ENCODE measurements around the gene EEPD1. TPM values are rescaled to one million over a fixed set of nuclear protein-coding genes. Genes with fewer than 3 reads are reported as not detected.

The EEPD1 gene
- total and polyA plus RNA-seq, 2 donors (not counting 3 experiments of a cell fraction or from before 2014, with no cell fraction given) = 0.40 to 0.42 TPM

DNA sequence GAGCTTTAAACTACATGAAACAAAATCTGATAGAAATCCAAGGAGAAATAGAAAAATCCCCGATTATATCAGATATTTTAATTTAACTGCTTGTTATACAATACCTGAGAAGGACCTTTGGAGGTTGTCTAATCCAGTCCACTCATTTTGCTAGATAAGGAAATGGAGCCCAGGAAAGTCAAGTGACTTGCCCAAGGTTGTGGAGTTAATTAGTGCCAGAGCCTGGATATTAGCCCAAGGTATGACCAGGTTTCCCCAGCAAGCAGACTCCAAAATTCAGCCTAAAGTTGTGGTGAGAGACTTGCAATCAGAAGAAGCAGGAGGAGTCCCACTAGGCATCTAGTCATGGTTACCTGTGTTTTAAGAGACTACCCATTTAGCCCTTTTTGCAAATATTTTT lies 11.7 kb upstream of the EEPD1 start:
- Histone ChIP-seq H3K9me1 (replicated peaks; ENCODE audit: control insufficient read depth, extremely low read depth, insufficient read depth, low read length) (no peaks in the 10 kb centered on the region), H3K27me3 (ENCODE audit: control insufficient read depth in 2 of 2, insufficient read depth in 2 of 2, low read length in 2 of 2) (peaks cover 16 to 29% of the 10 kb centered on the region in 2 experiments), H3K36me3 (ENCODE audit: control insufficient read depth in 2 of 2, extremely low read depth in 1 of 2, insufficient read depth in 2 of 2, low read length in 2 of 2) (no peaks in the 10 kb centered on the region), H3K79me2 (ENCODE audit: control insufficient read depth, insufficient read depth, low read length) (no peaks in the 10 kb centered on the region), H3K9me3 (replicated peaks; ENCODE audit: control insufficient read depth, insufficient read depth, low read length) (no peaks in the 10 kb centered on the region), H3K27ac (ENCODE audit: insufficient read depth, low read depth, low read length) (no peak overlapping the region), H2AFZ (ENCODE audit: low read depth, low read length) (no peak overlapping the region), H3K9ac (replicated peaks; ENCODE audit: extremely low read depth, insufficient read depth, low read length) (no peak overlapping the region), H3K4me2 (ENCODE audit: insufficient read depth, low read length) (no peak overlapping the region), H4K20me1 (replicated peaks; ENCODE audit: control insufficient read depth, extremely low read depth, insufficient read depth, low read length) (no peaks in the 10 kb centered on the region), H3K4me3 (replicated peaks in 1 of 3; ENCODE audit: insufficient read depth in 1 of 3, low read depth in 1 of 3, low read length in 3 of 3) (no peak overlapping the region), H3K4me1 (ENCODE audit: control insufficient read depth, extremely low read depth, insufficient read depth, low read length) (no peaks in the 10 kb centered on the region)
- dilution Hi-C loops (cut with MboI; ENCODE audit: extremely low pct_ligation_motif_present, low sequenced_read_pairs) = no loop called here
- FAIRE-seq = no peak
- no peak for DNase-seq (ENCODE audit: low read depth, low spot score)
- POLR2A ChIA-PET = no interaction called here
- intact Hi-C loops (cut with micrococcal nuclease) = no loop called here
- CTCF ChIA-PET = no interaction called here
- BruUV-seq (replicated peaks) = no TSS peak
- TF ChIP-seq JUN (IDR thresholded peaks at IDR 0.05; ENCODE audit: borderline replicate concordance, insufficient read depth, insufficient read length, low read depth) (no peak), MYC (IDR thresholded peaks at IDR 0.05; ENCODE audit: low read depth, low read length) (no peak), POLR2A (IDR thresholded peaks at IDR 0.05; ENCODE audit: low read depth, low read length) (no peak), GATA2 (IDR thresholded peaks at IDR 0.05; ENCODE audit: insufficient read depth, insufficient read length, low read depth, low read length) (no peak), POLR2AphosphoS5 (IDR thresholded peaks at IDR 0.05; ENCODE audit: insufficient read depth, low read depth, low read length) (no peak), EZH2 (IDR thresholded peaks at IDR 0.05; ENCODE audit: borderline replicate concordance, low read depth, low read length, severe bottlenecking) (no peak), FOS (IDR thresholded peaks at IDR 0.05; ENCODE audit: borderline replicate concordance, insufficient read depth, low read length) (no peak)
- TF ChIP-seq, protein P1, sequence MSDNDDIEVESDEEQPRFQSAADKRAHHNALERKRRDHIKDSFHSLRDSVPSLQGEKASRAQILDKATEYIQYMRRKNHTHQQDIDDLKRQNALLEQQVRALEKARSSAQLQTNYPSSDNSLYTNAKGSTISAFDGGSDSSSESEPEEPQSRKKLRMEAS (IDR thresholded peaks at IDR 0.05; ENCODE audit: insufficient read depth, insufficient read length) = no peak
- TF ChIP-seq, protein P2, sequence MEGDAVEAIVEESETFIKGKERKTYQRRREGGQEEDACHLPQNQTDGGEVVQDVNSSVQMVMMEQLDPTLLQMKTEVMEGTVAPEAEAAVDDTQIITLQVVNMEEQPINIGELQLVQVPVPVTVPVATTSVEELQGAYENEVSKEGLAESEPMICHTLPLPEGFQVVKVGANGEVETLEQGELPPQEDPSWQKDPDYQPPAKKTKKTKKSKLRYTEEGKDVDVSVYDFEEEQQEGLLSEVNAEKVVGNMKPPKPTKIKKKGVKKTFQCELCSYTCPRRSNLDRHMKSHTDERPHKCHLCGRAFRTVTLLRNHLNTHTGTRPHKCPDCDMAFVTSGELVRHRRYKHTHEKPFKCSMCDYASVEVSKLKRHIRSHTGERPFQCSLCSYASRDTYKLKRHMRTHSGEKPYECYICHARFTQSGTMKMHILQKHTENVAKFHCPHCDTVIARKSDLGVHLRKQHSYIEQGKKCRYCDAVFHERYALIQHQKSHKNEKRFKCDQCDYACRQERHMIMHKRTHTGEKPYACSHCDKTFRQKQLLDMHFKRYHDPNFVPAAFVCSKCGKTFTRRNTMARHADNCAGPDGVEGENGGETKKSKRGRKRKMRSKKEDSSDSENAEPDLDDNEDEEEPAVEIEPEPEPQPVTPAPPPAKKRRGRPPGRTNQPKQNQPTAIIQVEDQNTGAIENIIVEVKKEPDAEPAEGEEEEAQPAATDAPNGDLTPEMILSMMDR (IDR thresholded peaks at IDR 0.05; ENCODE audit: extremely low read depth in 1 of 2, insufficient read depth in 1 of 2, low read depth in 1 of 2, low read length in 2 of 2) = no peak
